ENCODE results near the gene HS3ST1. TPM values are rescaled to one million over a fixed set of nuclear protein-coding genes. Genes with fewer than 3 reads are reported as not detected.

The HS3ST1 gene
- total RNA-seq, 2 donors from 2014 or later = 0.05 to 0.19 TPM

DNA sequence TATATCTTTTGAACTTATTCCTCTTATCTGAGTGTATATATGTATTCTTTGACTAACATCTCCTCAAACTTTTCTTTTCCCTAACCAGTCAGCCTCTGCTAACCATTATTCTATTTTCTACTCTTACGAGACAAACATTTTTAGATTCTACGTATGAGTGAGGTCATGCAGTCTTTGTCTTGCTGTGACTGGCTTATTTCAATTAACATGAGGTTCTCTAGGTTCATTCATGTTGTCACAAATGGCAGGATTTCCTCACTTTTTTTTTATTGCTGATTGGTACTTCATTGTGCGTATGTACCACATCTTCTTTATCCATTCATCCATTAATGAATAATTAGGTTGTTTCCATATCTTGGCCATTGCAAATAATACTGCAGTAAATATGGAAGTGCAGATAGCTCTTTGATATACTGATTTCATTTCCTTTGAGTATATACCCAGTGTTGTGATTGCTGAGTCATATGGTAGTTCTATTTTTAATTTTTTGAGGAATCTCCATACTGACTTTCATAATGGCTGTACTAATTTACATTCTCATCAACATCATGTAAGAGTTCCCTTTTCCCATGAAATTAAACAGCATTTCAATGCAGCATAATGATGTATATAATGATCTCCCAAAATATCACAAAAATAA lies 80.1 kb downstream of the HS3ST1 start:
- no peak for ATAC-seq (replicated peaks)
- no peak overlapping the region for H3K4me3 Mint-ChIP-seq
- H3K27me3 Mint-ChIP-seq = peaks cover 4% of the 10 kb centered on the region
- H3K9me3 Mint-ChIP-seq = no peaks in the 10 kb centered on the region
- no peak overlapping the region for H3K27ac Mint-ChIP-seq
- H3K36me3 Mint-ChIP-seq (ENCODE audit: low read depth) = no peaks in the 10 kb centered on the region
- no peaks in the 10 kb centered on the region for H3K4me1 Mint-ChIP-seq

DNA sequence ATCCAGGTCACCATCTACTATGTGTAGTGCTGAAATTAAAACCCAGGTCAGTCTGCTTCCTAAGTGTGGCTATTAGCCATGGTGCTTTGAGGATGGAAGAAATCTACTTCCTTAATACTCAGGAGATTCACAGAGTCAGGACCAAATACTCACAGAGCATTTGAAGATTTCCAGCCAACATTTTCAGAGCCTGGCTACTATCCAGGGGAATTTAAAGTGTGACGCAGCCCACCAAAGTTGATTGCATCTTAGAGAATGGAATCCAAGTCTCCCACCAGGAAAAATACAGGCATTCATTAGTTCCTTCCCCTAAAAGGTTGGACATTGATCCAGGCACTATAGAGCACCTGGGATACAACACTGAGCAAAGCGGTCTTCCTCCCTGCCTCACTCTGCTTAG lies 83.8 kb downstream of the HS3ST1 start:
- H3K4me3 Mint-ChIP-seq = no peak overlapping the region
- H3K4me1 Mint-ChIP-seq = no peaks in the 10 kb centered on the region
- H3K36me3 Mint-ChIP-seq (ENCODE audit: low read depth) = no peaks in the 10 kb centered on the region
- H3K27ac Mint-ChIP-seq = no peak overlapping the region
- no peaks in the 10 kb centered on the region for H3K9me3 Mint-ChIP-seq
- ATAC-seq (replicated peaks) = no peak
- H3K27me3 Mint-ChIP-seq = peaks cover 9% of the 10 kb centered on the region

- H3K9me3 Mint-ChIP-seq = no peaks in the 10 kb centered on the region
- H3K36me3 Mint-ChIP-seq (ENCODE audit: low read depth) = no peaks in the 10 kb centered on the region
- H3K4me1 Mint-ChIP-seq = no peaks in the 10 kb centered on the region
- H3K27ac Mint-ChIP-seq = no peak overlapping the region
- no peak for ATAC-seq (replicated peaks)
- H3K4me3 Mint-ChIP-seq = no peak overlapping the region
- peaks cover 10% of the 10 kb centered on the region for H3K27me3 Mint-ChIP-seq
These were observed 85.2 kb downstream of the HS3ST1 start for GRCh38 chr4:11343536-11343935.

Data from activated T-helper 17 cell treated with anti-CD3 and anti-CD28 coated beads, Interleukin-2, amount 50 U/mL, for 72 hours (primary cell).